Renal pelvis (tissue), 12 donors: ENCODE measurements around the gene C5. TPM values are rescaled to one million over a fixed set of nuclear protein-coding genes. Genes with fewer than 3 reads are reported as not detected.
A peak's percentile ranks its signal among the peaks of the same experiment; 100 is the strongest.
"Not testable (repeated sequence)": the region's sequence is repeated elsewhere in the genome, so short reads cannot be mapped to it uniquely, and the experiment has no call there.

Source experiments
- DNase-seq: peaks from one replicate; pipeline ENCODE4 v3.0.0-alpha.2; 2013
- long read RNA-seq, 16 experiments: transcript quantifications; one replicate each; lab custom pipeline, GENCODE V29; 2026
- polyA plus RNA-seq, 3 donors: library from polyadenylated mRNA; unstranded; fragments of 120-200 nt; gene quantifications; one replicate each; pipeline ENCODE4 v1.2.1, GENCODE V29; 2013; ENCODE audit not compliant: insufficient read length in 3 of 3

The C5 gene
- 10 to 100 TPM; 11.7 to 17.3 (median 16.1) TPM for polyA plus RNA-seq
- long read RNA-seq, donor 1, partial matches to known transcripts = 11 of 11 reads
- long read RNA-seq, donor 1, other reads (novel, unspliced or antisense) = 0 of 11 reads
- long read RNA-seq, donor 2 = 0 reads
- long read RNA-seq, donor 3 = 0 reads
- long read RNA-seq, donor 4 = 0 reads
- long read RNA-seq, donor 5 = 0 reads
- long read RNA-seq, donor 6, partial matches to known transcripts = 24 of 24 reads
- long read RNA-seq, donor 6, other reads (novel, unspliced or antisense) = 0 of 24 reads
- long read RNA-seq, donor 7, full-length matches to known transcripts = 1 of 1 reads
- long read RNA-seq, donor 7, partial matches to known transcripts = 0 of 1 reads
- long read RNA-seq, donor 7, other reads (novel, unspliced or antisense) = 0 of 1 reads
- long read RNA-seq, donor 8 = 0 reads
- long read RNA-seq, donor 9, partial matches to known transcripts = 30 of 30 reads
- long read RNA-seq, donor 9, other reads (novel, unspliced or antisense) = 0 of 30 reads
- long read RNA-seq, donor 10, partial matches to known transcripts = 26 of 31 reads
- long read RNA-seq, donor 10, other reads (novel, unspliced or antisense) = 5 of 31 reads
- long read RNA-seq, donor 11 = 0 reads
- long read RNA-seq, donor 12, partial matches to known transcripts = 16 of 16 reads
- long read RNA-seq, donor 12, other reads (novel, unspliced or antisense) = 0 of 16 reads
- long read RNA-seq, donor 13 = 0 reads
- long read RNA-seq, donor 14 = 0 reads
- long read RNA-seq, donor 15, partial matches to known transcripts = 6 of 6 reads
- long read RNA-seq, donor 15, other reads (novel, unspliced or antisense) = 0 of 6 reads
- long read RNA-seq, donor 16, full-length matches to known transcripts = 1 of 19 reads
- long read RNA-seq, donor 16, partial matches to known transcripts = 18 of 19 reads
- long read RNA-seq, donor 16, other reads (novel, unspliced or antisense) = 0 of 19 reads

DNA sequence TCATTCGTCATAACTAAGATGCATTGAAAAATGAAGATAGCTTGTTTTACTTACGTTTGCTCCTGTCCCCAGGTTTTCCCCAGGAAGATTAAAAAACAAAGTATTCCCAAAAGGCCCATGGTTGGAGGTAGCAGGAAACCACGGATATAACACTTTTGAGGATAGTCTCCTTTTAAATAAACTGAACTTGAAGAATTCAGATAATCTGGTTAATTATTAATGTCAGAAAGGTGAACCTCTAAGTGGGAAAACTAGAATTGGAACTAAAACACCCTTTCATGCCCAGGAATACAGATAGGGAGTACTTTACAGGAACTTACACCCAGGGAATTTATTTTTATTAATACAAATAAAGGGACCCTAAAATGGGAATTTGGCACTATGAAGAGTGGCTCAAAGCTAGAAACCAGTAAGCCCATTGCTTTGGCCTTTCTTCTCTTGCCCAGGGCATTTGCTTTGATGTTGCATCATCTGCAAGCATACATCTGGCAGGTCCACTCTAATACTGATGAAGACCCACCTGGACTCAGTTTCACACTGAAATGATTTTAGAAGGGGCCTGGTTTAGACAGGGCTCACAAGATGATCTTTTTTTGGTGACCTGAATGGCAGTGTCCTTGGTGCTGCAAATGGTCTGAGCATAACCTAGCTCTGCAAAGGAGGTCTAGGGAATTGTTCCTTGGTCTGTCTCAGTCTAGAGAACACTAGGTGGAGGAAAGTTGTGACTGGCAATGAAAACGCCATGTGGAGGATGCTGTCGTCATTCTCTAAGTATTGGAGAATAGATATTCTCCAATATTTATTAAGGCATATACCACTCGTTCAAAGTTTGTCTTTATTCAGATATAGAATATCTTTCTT, at the start of gene C5:
TSS of gene C5 (minus strand) at position 148 of the 861 bp plus-strand sequence. CDS start at position 119, 29 bp downstream.
- DNase-seq = no peak

GRCh38 chr9:121098567-121099198, 48.6 kb upstream of the C5 start:
- DNase-seq = no peak

GRCh38 chr9:121095057-121095456, 45.0 kb upstream of the C5 start:
- DNase-seq = no peak

DNA sequence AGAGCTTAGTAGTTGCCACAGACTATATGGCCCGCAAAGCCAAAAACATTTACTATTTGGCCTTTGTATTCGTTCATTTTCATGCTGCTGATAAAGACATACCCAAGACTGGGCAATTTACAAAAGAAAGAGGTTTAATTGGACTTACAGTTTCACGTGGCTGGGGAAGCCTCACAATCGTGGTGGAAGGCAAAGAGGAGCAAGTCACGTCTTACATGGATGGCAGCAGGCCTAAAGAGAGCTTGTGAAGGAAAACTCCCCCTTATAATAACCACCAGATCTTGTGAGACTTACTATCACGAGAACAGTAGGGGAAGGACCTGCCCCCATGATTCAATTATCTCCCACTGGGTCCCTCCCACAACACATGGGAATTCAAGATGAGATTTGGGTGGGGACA, 40.7 kb upstream of the C5 start:
- not testable (repeated sequence) for DNase-seq

DNA sequence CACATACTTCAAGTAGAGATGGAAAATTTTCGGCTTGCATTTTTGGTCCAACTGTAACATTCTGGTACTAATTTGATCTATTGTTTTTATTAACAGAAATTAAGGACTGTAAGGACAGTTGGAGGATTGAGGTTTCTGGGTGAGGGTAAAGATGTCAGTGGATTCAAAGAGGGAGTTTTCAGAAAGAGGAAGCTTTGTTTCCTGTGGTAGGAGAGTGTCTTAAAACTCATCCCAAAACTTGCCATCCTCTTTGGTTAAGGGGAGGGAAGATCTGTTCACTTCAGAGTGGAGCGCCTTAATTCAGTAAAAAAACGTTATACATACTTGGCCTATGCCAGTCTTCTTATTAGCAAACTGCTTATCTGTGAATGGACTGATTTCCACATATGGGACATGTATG, 38.5 kb upstream of the C5 start:
- no peak for DNase-seq

DNA sequence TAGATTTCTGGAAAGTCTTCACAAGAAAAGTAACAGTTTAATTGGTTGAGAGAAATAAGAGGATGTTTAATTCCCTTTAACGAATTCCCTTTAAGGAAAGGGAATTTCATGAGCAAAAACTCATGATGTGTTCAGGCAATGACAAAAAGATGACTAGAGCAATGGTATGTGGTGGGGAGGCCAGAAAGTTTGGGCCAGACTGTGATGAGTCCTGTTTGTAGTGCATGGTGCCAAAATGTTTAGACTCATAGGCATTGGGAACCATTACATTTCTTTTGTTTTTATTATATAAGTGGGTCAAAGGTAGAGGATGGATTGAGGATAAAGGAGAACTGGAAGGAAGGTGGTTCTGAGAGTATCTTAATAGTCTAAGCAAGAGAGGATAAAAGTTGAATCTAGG, 35.6 kb upstream of the C5 start:
- DNase-seq = no peak

DNA sequence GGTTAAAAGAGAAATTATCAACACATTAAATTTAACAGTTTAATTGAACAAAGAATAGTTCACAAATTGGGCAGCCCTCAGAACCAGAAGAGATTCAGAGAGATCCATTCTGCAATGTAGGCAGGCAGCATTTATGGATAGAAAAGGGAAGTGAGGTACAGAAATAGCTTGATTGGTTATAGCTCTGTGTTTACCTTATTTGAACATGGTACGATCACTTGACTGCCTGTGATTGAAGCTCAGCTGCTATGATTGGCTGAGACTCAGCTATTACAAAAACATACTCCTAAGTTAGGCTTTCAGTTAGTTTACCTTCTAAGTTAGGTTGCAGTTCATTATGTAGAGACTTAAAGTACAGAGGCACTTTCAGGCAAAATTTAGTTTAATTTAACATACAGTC, 32.0 kb upstream of the C5 start:
- DNase-seq = no peak

DNA sequence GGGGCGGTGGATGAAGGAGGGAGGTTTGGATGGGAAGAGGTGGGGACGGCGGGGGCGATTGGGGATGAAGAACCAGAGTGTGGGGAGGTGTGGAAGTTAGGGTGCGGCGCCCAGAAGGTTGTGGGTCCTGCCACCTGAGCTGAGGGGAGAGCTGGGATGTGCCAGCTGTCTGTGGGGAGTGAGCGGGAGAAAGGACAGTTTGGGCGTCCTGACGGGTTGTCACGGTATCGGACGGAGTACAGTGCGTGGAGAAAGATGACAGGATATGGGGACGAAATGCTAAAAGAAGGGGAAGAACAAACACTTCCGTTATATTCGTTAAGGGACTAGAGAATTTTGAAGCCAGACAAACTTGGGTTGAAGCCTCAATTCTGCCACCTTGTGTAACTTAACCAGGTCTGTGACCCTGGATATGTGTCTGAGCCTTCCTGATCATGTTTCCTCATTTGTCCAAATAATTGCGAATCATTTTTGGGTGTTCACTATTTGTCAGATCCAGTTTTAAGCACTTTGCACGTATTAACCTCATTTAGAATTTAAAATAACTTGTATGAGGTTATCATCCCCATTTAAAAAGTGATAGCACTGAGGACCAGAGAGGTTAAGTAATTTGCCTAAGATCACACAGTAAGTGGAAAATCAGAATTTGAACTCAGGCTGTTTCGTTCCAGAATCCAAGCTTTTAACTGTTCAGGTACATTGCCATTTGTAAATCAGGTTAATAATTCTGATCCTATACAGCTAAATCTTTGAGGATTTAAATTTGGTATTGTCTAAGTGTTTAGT, 25.4 kb upstream of the C5 start:
- no peak for DNase-seq

DNA sequence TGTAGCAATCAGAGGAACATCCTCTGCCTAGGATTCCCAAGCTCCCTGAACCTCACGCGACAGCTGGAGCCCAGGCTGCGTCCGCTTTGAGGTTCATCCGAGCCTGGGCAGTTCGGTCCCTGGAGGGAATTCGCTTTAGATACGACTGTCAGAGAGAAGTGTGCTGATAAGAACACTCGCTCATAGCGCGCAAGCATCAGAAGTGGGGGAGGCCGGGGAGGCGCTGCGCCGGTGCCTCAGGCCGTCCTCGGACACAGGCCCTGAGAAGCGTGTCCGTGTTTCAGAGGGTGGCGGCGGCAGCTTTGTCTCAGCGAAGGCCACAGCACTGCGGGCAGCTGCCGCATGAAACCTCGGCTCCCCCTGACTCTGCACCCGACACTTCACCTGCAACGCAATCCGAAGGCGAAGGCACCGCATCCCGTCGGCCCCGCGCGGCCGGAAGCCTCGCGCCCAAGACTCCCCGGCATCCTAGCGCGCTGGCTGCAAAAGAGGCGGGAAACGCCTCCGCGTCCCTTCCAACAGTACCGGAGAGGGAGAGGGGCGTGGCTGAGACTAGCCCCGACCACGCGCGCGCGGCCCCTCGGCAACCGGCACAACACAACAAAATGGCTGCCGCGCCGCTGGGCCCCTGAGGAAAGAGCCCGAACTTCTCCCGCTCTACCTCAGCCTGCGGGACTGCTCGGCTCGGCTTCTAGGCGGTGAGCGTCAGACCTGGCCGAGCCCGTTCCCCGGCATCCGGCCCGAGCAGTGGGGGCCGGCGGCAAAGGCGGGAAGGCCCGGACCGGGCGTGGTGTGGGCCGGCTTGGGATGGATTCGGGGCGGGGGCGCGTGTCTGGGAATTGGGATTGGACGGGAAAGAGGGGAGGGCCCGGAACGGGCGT, 24.5 kb upstream of the C5 start, which contains the start of gene CNTRL:
TSS of gene CNTRL (plus strand) at position 586 of the 881 bp plus-strand sequence. CDS start 13,372 bp downstream, outside the sequence.
- DNase-seq = peak; percentile 93

DNA sequence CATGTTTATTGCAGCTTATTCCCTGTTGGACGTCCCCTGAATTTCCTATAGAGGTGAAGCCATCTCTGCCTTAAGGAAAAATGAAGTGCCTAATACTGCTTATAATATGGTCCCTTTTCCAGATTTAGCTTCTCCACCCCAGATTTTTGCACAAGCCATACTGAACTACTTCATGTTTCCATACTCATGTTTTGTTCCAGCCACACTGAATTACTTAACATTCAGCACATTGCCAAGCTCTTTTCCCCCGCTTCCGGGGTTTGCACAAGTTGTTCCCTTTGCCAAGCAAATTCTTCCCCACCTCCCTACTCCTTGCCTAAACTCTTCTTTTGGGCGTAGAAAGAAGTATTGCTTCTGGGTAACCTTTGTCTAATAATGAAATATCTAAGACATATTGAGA, 23.0 kb upstream of the C5 start:
- no peak for DNase-seq

GRCh38 chr9:121071756-121072421, 21.8 kb upstream of the C5 start:
- DNase-seq = no peak

GRCh38 chr9:121071370-121071755, 21.3 kb upstream of the C5 start:
- no peak for DNase-seq

- no peak for DNase-seq
These were observed 19.3 kb upstream of the C5 start for GRCh38 chr9:121069396-121069795.

GRCh38 chr9:121067640-121068039, 17.6 kb upstream of the C5 start:
- DNase-seq = no peak

GRCh38 chr9:121066850-121067249, 16.8 kb upstream of the C5 start:
- no peak for DNase-seq

- peak; percentile 79 for DNase-seq
These were observed 10.0 kb upstream of the C5 start for GRCh38 chr9:121059998-121060636.

DNA sequence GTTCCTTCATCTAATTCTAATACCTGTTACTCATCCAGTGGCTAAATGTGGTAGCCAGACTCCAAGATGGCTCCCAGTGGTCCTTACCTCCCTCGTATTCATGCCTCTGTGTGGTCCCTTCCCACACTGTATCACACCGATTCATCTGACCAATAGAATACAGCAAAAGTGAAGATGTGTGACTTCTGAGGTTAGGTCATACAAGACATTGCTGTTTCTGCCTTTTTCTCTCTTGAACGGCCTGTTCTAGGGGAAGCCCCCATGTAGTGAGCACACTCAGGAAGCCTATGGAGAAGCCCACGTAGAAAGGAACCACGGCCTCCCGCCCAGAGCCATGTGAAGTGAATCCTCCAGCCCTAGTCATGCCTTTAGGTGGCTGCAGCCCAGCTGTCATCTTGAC, 9.4 kb upstream of the C5 start:
- DNase-seq = no peak

DNA sequence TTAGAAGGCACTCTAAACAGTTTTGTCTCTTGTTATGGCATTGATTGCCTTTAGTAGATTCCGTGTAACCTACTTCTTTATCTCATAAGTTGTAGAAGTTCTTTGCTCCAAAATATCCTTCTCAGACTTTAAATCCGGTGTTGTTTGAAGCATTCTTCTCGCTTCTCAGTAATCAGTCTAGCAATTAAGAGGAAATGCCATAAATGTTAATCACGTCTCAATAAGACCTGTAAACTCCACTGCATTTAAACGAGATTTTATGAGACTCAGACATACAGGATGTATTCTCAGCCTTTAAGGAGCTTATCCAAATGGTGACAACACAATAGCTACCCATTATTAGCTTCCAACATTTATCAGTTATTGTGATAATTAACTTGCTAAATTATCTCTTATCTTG, 7.7 kb upstream of the C5 start:
- no peak for DNase-seq
